GM23338 (cell line): ENCODE results near the gene ZNF691. TPM values are rescaled to one million over a fixed set of nuclear protein-coding genes. Genes with fewer than 3 reads are reported as not detected.

Experiments used
- ATAC-seq: fragments of 200-7000 bp; cut with Tn5 transposase; 3 replicates; pipeline ENCODE4 v1.9.1; 2020
- DNase-seq: peaks from one replicate; pipeline ENCODE4 v3.0.0-alpha.2; 2015; ENCODE audit warnings: low spot score
- H2AFZ ChIP-seq: fragments of 200-600 bp; sonication (generic); 2 replicates; pipeline ENCODE4 v1.8.0; 2016; ENCODE audit warnings: antibody characterized with exemption, mild to moderate bottlenecking, moderate library complexity
- H3F3A ChIP-seq: fragments of 200-600 bp; sonication (generic); replicated peaks from 2 replicates; pipeline ENCODE4 v1.8.0; 2017; ENCODE audit warnings: antibody characterized with exemption, mixed run types, low read depth
- H3K27ac ChIP-seq: fragments of 200-600 bp; sonication (generic); 2 replicates; pipeline ENCODE4 v1.6.1; 2016; ENCODE audit warnings: low read depth
- H3K27me3 ChIP-seq: fragments of 200-600 bp; sonication (generic); 2 replicates; pipeline ENCODE4 v1.8.0; 2016; ENCODE audit warnings: mild to moderate bottlenecking, mixed run types, moderate library complexity; ENCODE audit not compliant: insufficient read depth
- H3K36me3 ChIP-seq: fragments of 200-600 bp; sonication (generic); 2 replicates; pipeline ENCODE4 v1.8.0; 2016; ENCODE audit warnings: mild to moderate bottlenecking; ENCODE audit not compliant: insufficient read depth
- H3K4me1 ChIP-seq: fragments of 200-600 bp; sonication (generic); 2 replicates; pipeline ENCODE4 v1.8.0; 2016; ENCODE audit warnings: mild to moderate bottlenecking, moderate library complexity; ENCODE audit not compliant: insufficient read depth
- H3K4me2 ChIP-seq: fragments of 200-600 bp; sonication (generic); 2 replicates; pipeline ENCODE4 v1.7.1; 2017; ENCODE audit warnings: mixed run types
- H3K4me3 ChIP-seq: fragments of 200-600 bp; sonication (generic); 2 replicates; pipeline ENCODE4 v1.6.1; 2016; ENCODE audit warnings: mixed run types
- H3K79me2 ChIP-seq: fragments of 200-600 bp; sonication (generic); replicated peaks from 2 replicates; pipeline ENCODE4 v1.8.0; 2017; ENCODE audit warnings: mild to moderate bottlenecking; ENCODE audit not compliant: insufficient read depth
- H3K9me2 ChIP-seq: fragments of 200-600 bp; sonication (generic); 2 replicates; pipeline ENCODE4 v1.8.0; 2017; ENCODE audit not compliant: insufficient read depth
- H4K20me1 ChIP-seq: fragments of 200-600 bp; sonication (generic); replicated peaks from 2 replicates; pipeline ENCODE4 v1.8.0; 2017; ENCODE audit warnings: mild to moderate bottlenecking; ENCODE audit not compliant: insufficient read depth
- H3K27ac Mint-ChIP-seq: 2 replicates; pipeline ENCODE4 v1.8.0; 2020; ENCODE audit warnings: inconsistent platforms, mild to moderate bottlenecking, moderate library complexity, mixed read lengths
- H3K27me3 Mint-ChIP-seq: 3 replicates; pipeline ENCODE4 v1.8.0; 2022; ENCODE audit warnings: low read depth, mild to moderate bottlenecking, moderate library complexity, mixed read lengths, inconsistent platforms; ENCODE audit not compliant: insufficient read depth, poor library complexity
- H3K36me3 Mint-ChIP-seq: 3 replicates; pipeline ENCODE4 v1.8.0; 2021; ENCODE audit warnings: low read depth, mild to moderate bottlenecking, inconsistent platforms, moderate library complexity, mixed read lengths
- H3K4me1 Mint-ChIP-seq: 3 replicates; pipeline ENCODE4 v1.8.0; 2020; ENCODE audit warnings: mild to moderate bottlenecking, inconsistent platforms, mixed read lengths
- H3K4me3 Mint-ChIP-seq: 3 replicates; pipeline ENCODE4 v1.8.0; 2021; ENCODE audit warnings: moderate library complexity, mild to moderate bottlenecking, inconsistent platforms, mixed read lengths
- H3K9me3 Mint-ChIP-seq: 3 replicates; pipeline ENCODE4 v1.8.0; 2020; ENCODE audit warnings: moderate library complexity, mild to moderate bottlenecking, inconsistent platforms, mixed read lengths
- CREB1 ChIP-seq: fragments of 250-450 bp; sonication (Bioruptor Pico); IDR thresholded peaks from 2 replicates; pipeline ENCODE4 v1.5.0; 2020; ENCODE audit warnings: low read depth, mild to moderate bottlenecking, moderate library complexity
- CTCF ChIP-seq, 2 experiments: fragments of 200-600 bp in 1 of 2; sonication (generic) in 1 of 2; conservative IDR thresholded peaks; 2 replicates each; pipeline versions ENCODE4 v1.5.1 to v1.6.1; 2016 to 2017; ENCODE audit warnings: antibody characterized with exemption in 2 of 2, low read depth in 2 of 2, mild to moderate bottlenecking in 2 of 2, moderate library complexity in 1 of 2
- ETS1 ChIP-seq: IDR thresholded peaks from 2 replicates; pipeline ENCODE4 v1.6.1; 2016; ENCODE audit warnings: antibody characterized with exemption
- EZH2 ChIP-seq: fragments of 200-600 bp; sonication (generic); IDR thresholded peaks from one replicate; pipeline ENCODE4 v1.8.0; 2017; ENCODE audit warnings: antibody characterized with exemption, mild to moderate bottlenecking, low read depth; ENCODE audit not compliant: unreplicated experiment
- EZH2phosphoT487 ChIP-seq: fragments of 200-600 bp; sonication (generic); IDR thresholded peaks from one replicate; pipeline ENCODE4 v1.8.1; 2018; ENCODE audit warnings: antibody characterized with exemption; ENCODE audit not compliant: unreplicated experiment
- JUNB ChIP-seq: IDR thresholded peaks from one replicate; pipeline ENCODE4 v1.6.1; 2016; ENCODE audit warnings: antibody characterized with exemption; ENCODE audit not compliant: unreplicated experiment
- NANOG ChIP-seq: IDR thresholded peaks from 2 replicates; pipeline ENCODE4 v1.6.1; 2016; ENCODE audit warnings: antibody characterized with exemption, borderline replicate concordance
- POLR2AphosphoS5 ChIP-seq: IDR thresholded peaks from 2 replicates; pipeline ENCODE4 v1.6.1; 2016; ENCODE audit warnings: antibody characterized with exemption, low read depth
- REST ChIP-seq: IDR thresholded peaks from one replicate; pipeline ENCODE4 v1.6.1; 2018; ENCODE audit warnings: antibody characterized with exemption; ENCODE audit not compliant: unreplicated experiment
- STAT1 ChIP-seq: IDR thresholded peaks from one replicate; pipeline ENCODE4 v1.6.1; 2016; ENCODE audit warnings: antibody characterized with exemption; ENCODE audit not compliant: unreplicated experiment
- ZNF114 ChIP-seq: fragments of 250-450 bp; sonication (Bioruptor Pico); IDR thresholded peaks from 2 replicates; pipeline ENCODE4 v1.5.0; 2020; ENCODE audit warnings: mild to moderate bottlenecking, moderate library complexity
- ZNF331 ChIP-seq: fragments of 250-450 bp; sonication (Bioruptor Pico); IDR thresholded peaks from 2 replicates; pipeline ENCODE4 v1.5.0; 2020; ENCODE audit warnings: low read depth, mild to moderate bottlenecking, moderate library complexity
- ZNF462 ChIP-seq: fragments of 250-450 bp; sonication (Bioruptor Pico); IDR thresholded peaks from 2 replicates; pipeline ENCODE4 v1.5.0; 2020; ENCODE audit warnings: mild to moderate bottlenecking, moderate library complexity
- polyA plus RNA-seq: library from polyadenylated mRNA; unstranded; fragments of >200 nt; fragmentation: Nextera tagmentation; extraction: Ambion mirVana; gene quantifications from 2 replicates; pipeline ENCODE4 v1.2.1, GENCODE V29; 2016
- total RNA-seq: library from RNA; depleted of rRNA; stranded (reverse); fragments of >200 nt; shearing (Covaris generic); gene quantifications from 2 replicates; pipeline ENCODE4 v1.2.3, GENCODE V29; 2014

The ZNF691 gene
- total and polyA plus RNA-seq, 2 experiments from 2014 or later = 21.3 to 27.7 TPM

- TF ChIP-seq EZH2phosphoT487 = no peak
Measured at GRCh38 chr1:42820813-42821212, 25.6 kb upstream of the ZNF691 start (continued).

- H3K4me3 Mint-ChIP-seq = no peak overlapping the region
- Histone ChIP-seq H4K20me1 (no peaks in the 10 kb centered on the region), H3K4me3 (no peak overlapping the region), H3K4me1 (peaks cover 25% of the 10 kb centered on the region), H3F3A (0 out of 2 replicates have a peak, but pooled peaks cover 2% of the 10 kb centered on the region), H3K79me2 (no peaks in the 10 kb centered on the region), H3K4me2 (no peak overlapping the region), H3K9me2 (no peaks in the 10 kb centered on the region), H2AFZ (no peak overlapping the region), H3K27me3 (no peaks in the 10 kb centered on the region), H3K27ac (no peak overlapping the region), H3K36me3 (no peaks in the 10 kb centered on the region)
- H3K27ac Mint-ChIP-seq = no peak overlapping the region
- no peaks in the 10 kb centered on the region for H3K9me3 Mint-ChIP-seq
- ATAC-seq = no peak
- H3K27me3 Mint-ChIP-seq = peaks cover 2% of the 10 kb centered on the region
- DNase-seq = no peak
- peaks cover 19% of the 10 kb centered on the region for H3K4me1 Mint-ChIP-seq
- TF ChIP-seq ZNF462 (CRISPR knock-in tag) (no peak), JUNB (no peak), CREB1 (CRISPR knock-in tag) (no peak), REST (no peak), CTCF (conservative IDR thresholded peaks at IDR 0.05; ENCODE audit: low read depth in 2 of 2) (no peak), STAT1 (no peak), EZH2phosphoT487 (no peak), EZH2 (no peak), NANOG (no peak), POLR2AphosphoS5 (no peak), ZNF114 (CRISPR knock-in tag) (no peak), ETS1 (no peak), ZNF331 (CRISPR knock-in tag) (no peak)
- no peaks in the 10 kb centered on the region for H3K36me3 Mint-ChIP-seq
Measured at GRCh38 chr1:42821690-42822089, 24.7 kb upstream of the ZNF691 start.
